ENCODE measurements around the gene RAB3B. TPM values are rescaled to one million over a fixed set of nuclear protein-coding genes. Genes with fewer than 3 reads are reported as not detected.

RAB3B gene, protein sequence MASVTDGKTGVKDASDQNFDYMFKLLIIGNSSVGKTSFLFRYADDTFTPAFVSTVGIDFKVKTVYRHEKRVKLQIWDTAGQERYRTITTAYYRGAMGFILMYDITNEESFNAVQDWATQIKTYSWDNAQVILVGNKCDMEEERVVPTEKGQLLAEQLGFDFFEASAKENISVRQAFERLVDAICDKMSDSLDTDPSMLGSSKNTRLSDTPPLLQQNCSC
- 0.21 and 1.6 TPM in 2 replicates for polyA plus RNA-seq

DNA sequence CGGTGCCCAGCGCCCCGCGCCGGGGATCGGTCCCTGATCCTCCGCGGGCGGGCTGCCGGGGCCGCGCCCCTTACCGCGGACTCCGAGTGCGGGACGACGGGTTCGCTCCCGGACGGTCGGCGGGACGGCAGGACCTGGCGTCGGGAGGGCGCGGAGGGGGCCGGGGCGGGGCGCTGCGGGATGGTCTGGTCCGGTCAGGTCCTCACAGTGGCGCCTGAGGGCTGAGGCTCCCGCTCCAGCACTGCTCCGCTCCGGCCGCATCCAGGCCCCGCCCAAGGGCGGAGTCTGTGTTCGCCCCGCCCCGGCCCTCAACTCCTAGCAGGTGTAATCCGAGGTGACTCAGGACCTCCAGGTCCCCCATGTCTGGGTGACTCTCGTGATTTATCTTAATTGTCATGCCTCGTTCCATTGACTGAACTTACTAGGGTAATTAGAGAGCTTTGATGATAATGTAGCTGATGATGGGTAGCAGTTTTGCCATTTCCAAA, at the start of gene RAB3B:
Gene RAB3B, minus strand, starts transcription at position 223 of the 488 bp plus-strand sequence. CDS start 13,583 bp downstream, outside the sequence.

DNA sequence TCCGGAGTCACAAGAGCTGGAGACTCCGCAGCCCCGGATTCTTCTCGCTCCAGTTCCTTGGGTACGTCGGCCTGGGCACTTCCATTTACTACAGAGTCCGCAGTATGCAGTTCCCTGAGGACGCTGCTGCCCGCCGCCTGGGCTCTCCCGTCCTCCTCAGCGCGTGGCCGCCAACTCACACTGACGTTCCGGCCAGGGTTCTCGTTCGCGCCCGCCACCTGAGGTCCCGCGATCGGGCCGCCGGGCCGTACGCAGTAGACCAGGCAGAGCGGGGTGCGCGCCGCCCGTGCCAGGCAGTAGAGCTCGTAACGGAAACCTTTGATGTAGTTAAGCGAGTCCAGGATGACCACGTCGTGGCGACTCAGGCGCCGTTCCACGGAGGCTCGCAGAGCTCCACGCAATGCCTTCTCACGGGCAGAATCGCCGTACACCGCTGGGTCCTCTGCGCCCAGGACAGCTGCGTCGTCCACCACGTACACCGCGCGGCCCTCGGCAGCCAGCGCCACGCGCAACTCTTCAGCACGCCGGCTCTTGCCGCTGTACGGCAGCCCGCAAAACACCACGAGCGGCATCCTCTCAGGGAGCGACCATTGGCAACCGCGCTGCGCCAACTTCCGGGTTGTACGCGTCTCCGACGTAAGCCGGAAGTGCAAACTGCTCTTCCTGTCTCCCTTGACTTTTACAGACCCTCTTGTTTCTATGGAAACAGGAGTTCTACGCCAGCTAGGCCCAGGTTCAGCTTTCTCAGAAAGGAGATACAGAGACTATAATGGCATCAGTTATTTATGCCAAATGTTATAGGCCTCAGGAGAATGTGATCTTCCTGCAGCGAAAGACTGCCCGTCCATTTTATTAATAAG, 42.9 kb upstream of the RAB3B start, which contains the start of gene KTI12:
Gene KTI12, minus strand, starts transcription at position 621 of the 860 bp plus-strand sequence. Its CDS starts 49 bp downstream, at position 572.

DNA sequence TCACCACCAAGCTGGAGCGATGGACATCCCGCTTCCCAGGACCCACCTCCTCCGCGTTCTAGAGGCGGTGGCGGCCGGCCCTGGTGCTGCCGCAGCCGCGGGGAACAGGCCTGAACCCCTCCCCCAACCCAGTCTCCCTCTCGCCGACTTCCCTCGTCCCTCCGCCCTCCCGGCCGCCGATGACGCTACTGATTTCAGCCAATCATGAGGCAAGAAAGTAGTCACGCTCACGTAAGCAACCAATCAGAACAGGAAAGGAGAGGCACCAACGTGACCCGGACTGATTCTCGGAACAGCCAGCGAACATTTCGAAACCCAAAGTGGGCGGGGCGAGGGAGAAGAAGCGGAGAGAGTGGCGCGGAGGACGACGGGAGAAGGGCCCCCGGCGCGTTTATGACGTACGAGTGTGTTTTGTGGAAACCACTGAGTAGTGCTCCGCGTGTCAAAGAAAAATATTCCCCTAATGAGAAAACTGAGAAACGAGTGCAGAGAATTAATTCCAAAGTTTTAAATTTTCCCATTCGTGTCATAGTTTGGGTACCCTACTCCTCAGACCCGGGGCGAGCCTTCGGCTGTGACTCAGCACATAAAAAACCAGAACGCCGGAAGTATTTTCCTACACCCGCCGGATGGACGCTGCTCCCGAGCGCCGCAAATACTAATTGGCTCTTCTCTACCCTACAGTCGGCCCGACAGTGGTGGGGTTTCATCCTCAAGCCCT, 111.7 kb downstream of the RAB3B start, which contains the start of gene NRDC:
Gene NRDC, minus strand, starts transcription at position 112 of the 721 bp plus-strand sequence. CDS start 112 bp downstream, outside the sequence.

Other genes with a start within 250 kb of the RAB3B start
- gene NRDC, start 112.0 kb downstream of the RAB3B start, polyA plus RNA-seq, result 108 and 138 TPM in 2 replicates
- 3.0 and 6.4 TPM in 2 replicates for gene KTI12, start 43.1 kb upstream of the RAB3B start, polyA plus RNA-seq
- gene TXNDC12, start 64.5 kb upstream of the RAB3B start, polyA plus RNA-seq, result 27.2 and 30.1 TPM in 2 replicates
- gene BTF3L4, start 65.6 kb upstream of the RAB3B start, polyA plus RNA-seq, result 105 and 113 TPM in 2 replicates
- 13.6 and 32.7 TPM in 2 replicates for gene ZFYVE9, start 151.4 kb upstream of the RAB3B start, polyA plus RNA-seq